COLO829 (cell line): ENCODE measurements around the gene LRWD1.
"Not testable (repeated sequence)": the region's sequence is repeated elsewhere in the genome, so short reads cannot be mapped to it uniquely, and the experiment has no call there.

Source experiments
- DNase-seq: peaks from one replicate; pipeline ENCODE4 v3.0.0; 2012; ENCODE audit warnings: low spot score

Gene LRWD1

DNA sequence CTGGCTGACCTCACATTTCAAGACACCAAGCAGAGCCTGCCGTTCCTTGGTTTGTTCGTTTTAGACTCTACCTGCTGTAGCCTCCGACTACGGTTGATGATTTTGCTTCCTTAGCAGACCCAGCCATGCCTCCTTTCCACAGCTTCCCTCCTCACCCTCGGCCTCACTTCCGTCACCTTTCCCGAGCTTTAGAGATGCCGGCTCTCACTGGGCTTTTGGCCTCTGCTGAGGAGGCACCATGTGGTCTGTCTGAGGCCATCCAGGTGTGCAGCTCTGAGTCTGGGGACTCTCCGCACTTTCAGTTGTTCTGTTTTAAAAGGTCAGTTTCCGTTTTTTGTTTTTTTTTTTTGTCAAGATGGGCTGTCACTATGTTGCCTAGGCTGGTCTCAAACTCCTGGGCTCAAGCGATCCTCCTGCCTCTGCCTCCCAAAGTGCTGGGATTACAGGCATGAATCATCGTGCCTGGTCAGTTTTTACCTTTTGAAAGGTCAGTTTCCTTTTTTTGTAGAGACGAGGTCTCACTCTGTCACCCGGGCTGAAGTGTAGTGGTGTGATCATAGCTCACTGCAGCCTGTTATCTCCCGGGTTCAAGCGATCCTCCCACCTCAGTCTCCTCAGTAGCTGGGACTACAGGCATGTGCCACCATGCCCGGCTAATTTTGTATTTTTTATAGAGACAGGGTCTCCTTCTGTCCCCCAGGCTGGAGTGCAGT, 19.7 kb upstream of the LRWD1 start:
- no peak for DNase-seq

GRCh38 chr7:102445674-102446071, 19.1 kb upstream of the LRWD1 start:
- DNase-seq: no peak

DNA sequence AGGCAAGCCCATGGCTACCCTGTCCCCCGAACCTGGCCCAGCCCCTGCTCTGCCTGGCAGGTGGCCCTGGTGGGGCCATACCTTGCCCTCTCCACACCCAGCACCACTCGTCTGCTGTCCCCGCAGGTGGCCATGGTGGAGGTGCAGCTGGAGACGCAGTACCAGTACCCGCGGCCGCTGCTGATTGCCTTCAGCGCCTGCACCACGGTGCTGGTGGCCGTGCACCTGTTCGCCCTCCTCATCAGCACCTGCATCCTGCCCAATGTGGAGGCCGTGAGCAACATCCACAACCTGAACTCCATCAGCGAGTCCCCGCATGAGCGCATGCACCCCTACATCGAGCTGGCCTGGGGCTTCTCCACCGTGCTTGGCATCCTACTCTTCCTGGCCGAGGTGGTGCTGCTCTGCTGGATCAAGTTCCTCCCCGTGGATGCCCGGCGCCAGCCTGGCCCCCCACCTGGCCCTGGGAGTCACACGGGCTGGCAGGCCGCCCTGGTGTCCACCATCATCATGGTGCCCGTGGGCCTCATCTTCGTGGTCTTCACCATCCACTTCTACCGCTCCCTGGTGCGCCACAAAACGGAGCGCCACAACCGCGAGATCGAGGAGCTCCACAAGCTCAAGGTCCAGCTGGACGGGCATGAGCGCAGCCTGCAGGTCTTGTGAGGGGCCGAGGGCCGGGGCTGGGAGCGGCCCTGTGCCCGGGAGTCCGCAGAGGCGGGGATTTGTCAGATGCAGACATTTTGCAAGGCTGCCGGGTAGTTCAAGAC, 18.2 kb upstream of the LRWD1 start:
- no peak for DNase-seq

DNA sequence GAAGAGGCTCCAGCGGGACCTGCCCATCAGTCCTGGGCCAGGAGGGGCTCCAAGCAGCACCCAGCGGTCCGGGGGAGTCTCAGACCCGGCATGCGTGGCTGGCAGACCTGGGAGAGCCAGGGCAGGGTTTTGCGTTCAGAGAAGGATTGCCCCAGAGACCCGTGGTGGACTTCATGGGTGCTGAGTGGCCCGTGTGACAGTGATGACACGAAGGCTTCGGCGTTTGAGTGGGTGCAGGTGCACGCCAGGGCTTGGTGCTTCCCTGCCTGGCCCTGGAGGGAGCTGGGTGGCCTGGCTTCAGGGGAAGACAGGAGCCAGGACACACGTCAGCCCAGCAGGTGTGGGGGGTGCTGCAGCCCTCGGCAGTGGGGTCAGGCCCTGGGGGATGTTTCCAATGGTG, 17.5 kb upstream of the LRWD1 start:
- no peak for DNase-seq

DNA sequence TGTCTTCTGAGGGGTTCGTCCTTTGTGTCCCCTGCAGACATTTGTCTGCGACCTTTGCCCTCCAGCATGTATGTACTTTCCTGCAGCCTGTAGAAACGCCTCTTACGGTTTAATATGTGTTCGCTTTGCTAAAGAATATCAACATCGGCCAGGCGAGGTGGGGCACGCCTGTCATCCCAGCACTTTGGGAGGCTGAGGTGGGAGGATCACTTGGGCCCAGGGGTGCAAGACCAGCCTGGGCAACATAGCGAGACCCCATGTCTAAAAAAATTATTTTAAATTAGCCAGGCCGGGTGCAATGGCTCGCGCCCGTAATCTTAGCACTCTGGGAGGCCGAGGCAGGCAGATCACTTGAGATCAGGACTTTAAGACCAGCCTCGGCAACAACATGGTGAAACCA, 15.6 kb upstream of the LRWD1 start:
- DNase-seq: no peak

DNA sequence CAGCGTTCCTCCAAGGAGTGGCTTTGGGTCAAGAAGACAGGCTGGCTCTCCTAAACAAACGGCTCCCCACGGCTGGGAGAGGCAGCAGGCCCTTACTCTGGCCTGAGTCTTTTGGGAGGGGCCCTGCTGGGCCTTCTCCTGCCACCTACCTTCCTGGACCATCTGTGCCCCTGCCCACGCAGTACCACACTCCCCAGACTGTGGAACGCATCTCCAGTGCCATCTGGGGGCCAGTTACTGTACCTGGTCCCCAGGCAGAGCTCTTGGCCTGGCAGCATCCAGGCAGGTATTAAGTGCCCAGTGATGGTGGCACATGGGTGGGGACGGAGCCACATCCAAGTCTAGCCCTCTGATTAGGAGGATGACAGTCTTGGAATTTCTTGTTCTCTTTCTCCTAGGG, 14.5 kb upstream of the LRWD1 start:
- no peak for DNase-seq

DNA sequence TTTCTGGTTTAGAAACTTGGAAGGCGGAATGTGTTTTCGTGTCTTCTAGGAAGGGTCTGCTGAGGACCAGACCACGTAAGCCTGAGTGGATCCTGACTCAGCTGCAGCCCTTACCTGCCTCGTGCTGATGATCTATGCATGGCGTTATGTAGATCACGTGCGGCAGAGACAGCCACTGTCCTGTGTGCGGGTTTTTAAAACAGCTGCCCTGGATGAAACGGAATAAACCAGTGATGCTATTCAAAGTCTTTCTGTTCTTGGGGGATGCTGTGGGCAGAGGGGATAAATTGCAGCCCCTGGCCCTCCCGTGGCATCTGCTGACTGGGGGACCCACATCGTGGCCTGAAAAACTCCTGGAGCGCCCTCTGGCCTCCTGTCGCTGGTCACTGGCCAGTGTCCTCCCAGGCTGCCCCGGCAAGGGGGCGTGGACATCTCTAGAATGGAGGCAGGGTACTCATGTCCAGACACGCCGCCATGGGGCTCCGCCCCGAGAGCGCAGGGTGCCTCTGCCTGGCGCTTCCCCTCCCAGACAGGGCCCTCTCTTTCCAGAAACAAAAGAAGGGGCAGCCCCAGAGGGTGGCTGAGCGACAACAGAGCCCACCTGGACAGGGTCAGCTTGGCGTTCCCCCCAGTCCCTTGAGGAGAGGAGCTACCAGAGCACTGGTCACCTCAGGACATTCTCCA, 13.3 kb upstream of the LRWD1 start:
- DNase-seq: no peak

GRCh38 chr7:102452451-102452850, 12.3 kb upstream of the LRWD1 start:
- DNase-seq: no peak

GRCh38 chr7:102453319-102453718, 11.5 kb upstream of the LRWD1 start:
- DNase-seq: no peak

DNA sequence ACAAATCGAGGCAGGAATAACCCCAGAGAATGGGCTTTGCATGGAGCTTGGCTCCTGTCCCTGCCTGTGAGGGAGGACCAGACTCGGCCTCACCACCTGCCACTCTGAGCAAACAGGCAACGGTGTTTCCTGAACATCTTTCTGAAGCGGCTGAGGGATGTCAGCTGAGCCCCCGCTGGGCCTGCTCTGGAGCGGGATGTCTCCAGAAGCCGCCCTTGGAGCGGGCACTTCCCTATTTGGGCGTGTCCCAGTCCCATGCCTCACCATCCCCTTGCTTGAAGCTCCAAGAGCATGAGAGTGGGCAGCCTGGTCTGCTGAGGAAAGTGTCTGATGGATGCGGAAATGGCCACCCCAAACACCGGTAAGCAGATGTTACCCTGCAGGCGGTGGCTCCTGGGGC, 10.3 kb upstream of the LRWD1 start:
- DNase-seq: no peak

DNA sequence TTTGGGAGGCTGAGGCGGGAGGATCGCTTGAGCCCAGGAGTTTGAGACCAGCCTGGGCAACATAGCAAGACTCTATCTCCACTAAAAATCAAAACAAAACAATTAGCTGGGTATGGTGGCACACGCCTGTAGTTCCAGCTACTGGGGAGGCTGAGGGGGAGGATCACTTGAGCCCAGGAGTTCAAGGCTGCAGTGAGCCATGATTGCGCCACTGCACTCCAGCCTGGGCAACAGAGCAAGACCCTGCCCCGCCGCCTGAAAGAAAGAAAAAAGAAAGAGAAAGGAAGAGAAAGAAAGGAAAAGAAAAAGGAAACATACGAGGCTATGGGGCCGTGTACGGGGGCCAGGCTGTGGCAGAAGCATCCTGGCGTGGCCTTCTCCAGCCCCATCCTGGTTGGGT, 9.9 kb upstream of the LRWD1 start:
- DNase-seq: not testable (repeated sequence)

DNA sequence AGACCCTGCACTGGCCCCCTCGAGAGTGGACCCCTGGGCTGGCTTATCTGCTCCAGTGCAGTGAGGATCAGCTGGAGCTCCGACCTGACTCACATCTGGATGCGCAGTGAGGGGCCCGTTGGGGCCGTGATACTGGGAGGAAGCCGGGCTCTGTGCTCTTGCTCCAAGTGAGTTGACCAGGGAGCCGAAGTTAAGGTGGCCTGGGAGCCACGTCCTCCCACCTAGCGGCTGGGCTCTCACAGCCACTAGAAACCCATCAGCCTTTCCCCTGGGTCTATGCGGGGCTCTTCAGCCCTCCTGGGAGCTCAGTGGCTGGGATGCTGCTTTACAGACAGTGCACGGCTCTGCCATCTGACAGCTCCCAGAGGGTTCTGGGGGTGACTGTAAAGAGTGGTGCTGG, 9.2 kb upstream of the LRWD1 start:
- no peak for DNase-seq

DNA sequence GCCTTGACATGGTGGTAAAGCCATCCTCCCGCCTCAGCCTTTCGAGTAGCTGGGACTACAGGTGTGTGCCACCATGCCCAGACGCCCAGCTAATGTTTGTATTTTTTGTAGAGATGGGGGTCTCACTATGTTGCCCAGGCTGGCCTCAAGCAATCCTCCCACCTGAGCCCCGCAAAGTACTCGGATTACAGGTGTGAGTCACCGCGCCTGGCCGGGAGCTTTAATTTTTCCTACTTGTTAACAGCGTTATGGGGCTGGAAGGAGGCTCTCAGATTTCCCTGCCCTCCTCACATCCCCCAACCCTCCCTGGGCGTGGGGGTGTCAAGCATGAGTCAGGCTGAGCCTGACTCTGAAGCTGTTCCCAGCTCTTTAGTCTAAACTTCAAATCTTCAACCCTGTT, 8.5 kb upstream of the LRWD1 start:
- DNase-seq: no peak

- no peak for DNase-seq
These were observed 7.3 kb upstream of the LRWD1 start for GRCh38 chr7:102457352-102457924.

DNA sequence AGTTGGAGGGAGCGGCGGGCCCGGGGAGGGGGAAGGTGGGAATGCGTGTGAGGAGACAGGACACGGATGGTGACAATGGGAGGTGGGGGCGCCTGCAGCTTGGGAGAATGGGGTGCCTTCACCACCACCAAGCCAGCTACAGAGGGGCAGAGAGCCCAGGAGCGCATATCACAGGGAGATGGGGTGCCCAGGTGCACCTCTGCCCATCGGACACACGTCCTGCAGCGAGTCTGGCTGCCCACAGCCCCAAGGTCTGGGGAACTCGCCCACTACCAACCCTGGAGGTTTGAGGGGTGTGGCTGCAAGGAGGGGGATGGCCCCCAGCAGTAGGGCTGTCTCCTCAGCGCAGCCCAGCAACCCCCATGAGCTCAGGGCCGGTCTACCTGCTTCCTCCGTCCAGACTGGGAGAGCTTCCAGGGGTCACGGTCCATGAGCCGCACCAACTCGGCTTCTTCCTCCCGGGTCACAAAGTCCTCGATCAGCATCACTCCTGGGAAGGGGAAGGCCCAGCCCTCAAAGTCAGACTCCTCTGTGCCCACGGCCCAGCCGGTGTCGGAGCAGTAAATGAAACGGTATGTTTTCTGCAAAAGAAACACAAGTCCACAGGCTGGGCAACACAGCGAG, 5.5 kb upstream of the LRWD1 start:
- DNase-seq: no peak

DNA sequence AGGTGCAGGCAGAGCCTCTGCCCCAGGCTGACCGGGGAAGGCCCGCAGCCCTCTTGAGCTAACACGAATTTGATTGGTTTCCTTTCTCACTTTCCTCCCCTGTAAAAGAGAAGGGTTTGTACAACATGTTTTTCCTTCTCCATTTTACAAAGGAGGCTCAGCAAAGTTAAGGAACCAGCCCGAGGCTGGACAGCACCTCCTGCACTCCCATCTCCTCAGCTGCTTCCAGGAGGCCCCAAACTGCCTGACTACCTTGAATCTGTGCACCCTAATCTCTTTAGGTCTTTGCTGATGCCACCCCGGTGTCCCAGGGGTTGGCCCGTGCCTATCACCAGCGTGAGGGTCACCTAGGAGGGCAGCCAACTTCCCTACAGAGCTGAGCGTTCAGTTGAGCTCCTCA, 4.3 kb upstream of the LRWD1 start:
- DNase-seq: no peak

DNA sequence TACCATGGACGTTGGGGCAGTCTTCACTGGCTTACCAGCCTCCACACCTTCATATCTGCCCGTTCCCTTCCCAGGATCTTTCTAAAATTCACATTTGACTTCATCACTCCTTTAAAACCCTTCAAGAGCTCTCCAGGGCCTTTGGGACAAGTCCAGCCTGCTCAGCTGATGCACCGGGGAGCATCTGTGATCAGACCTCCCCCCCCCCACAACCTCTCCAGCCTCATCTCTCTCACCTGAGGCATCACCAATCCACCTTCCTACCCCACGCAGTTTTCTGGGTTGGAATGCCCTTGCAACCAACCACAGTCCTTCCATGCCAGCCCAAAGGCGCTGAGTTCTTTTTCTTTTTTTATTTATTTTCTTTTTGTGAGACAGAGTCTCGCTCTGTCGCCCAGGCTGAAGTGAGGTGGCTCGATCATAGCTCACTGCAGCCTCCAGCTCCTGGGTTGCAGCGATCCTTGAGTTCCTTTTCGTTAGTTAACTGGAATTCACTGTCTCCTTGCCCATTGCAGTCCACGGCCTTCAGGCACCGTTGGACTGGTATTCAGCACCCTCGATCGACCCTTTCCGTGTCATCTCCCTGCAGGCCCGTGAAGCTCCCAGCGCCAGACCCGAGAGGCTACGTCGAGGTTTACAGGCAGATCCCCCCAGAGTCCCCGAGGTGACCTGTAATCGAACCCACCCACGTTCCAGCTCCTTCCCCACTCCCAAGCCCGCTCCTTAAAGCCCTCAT, 775 bp upstream of the LRWD1 start:
- DNase-seq: no peak

DNA sequence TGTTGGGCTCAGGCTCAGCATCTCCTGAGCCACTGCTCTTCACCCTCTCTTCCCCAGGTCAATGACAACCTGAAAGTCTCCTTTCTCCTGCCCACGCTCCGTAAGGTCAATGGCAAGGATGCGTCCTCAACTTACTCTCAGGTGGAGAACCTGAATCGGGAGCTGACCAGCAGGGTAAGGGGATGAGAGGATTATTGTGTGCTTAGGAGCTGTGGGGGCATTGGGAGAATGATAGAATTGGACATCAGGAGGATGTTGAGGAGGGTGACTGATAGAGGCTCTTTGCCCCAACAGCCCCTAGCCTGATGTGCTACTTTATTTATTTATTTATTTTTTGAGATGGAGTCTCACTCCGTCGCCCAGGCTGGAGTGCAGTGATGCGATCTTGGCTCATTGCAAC, 1.3 kb downstream of the LRWD1 start:
- no peak for DNase-seq

- DNase-seq: no peak
These were observed 3.0 kb downstream of the LRWD1 start for GRCh38 chr7:102467581-102468477.

- DNase-seq: no peak
These were observed 3.9 kb downstream of the LRWD1 start for GRCh38 chr7:102468478-102469350.
